GM23338 (cell line): ENCODE results near the gene HNRNPA2B1. TPM values are rescaled to one million over a fixed set of nuclear protein-coding genes. Genes with fewer than 3 reads are reported as not detected.
A peak's percentile ranks its signal among the peaks of the same experiment; 100 is the strongest.

Source experiments
- ATAC-seq: fragments of 200-7000 bp; cut with Tn5 transposase; 3 replicates; pipeline ENCODE4 v1.9.1; 2020
- DNase-seq: peaks from one replicate; pipeline ENCODE4 v3.0.0-alpha.2; 2015; ENCODE audit warnings: low spot score
- H2AFZ ChIP-seq: fragments of 200-600 bp; sonication (generic); 2 replicates; pipeline ENCODE4 v1.8.0; 2016; ENCODE audit warnings: antibody characterized with exemption, mild to moderate bottlenecking, moderate library complexity
- H3F3A ChIP-seq: fragments of 200-600 bp; sonication (generic); replicated peaks from 2 replicates; pipeline ENCODE4 v1.8.0; 2017; ENCODE audit warnings: antibody characterized with exemption, mixed run types, low read depth
- H3K27ac ChIP-seq: fragments of 200-600 bp; sonication (generic); 2 replicates; pipeline ENCODE4 v1.6.1; 2016; ENCODE audit warnings: low read depth
- H3K27me3 ChIP-seq: fragments of 200-600 bp; sonication (generic); 2 replicates; pipeline ENCODE4 v1.8.0; 2016; ENCODE audit warnings: mild to moderate bottlenecking, mixed run types, moderate library complexity; ENCODE audit not compliant: insufficient read depth
- H3K36me3 ChIP-seq: fragments of 200-600 bp; sonication (generic); 2 replicates; pipeline ENCODE4 v1.8.0; 2016; ENCODE audit warnings: mild to moderate bottlenecking; ENCODE audit not compliant: insufficient read depth
- H3K4me1 ChIP-seq: fragments of 200-600 bp; sonication (generic); 2 replicates; pipeline ENCODE4 v1.8.0; 2016; ENCODE audit warnings: mild to moderate bottlenecking, moderate library complexity; ENCODE audit not compliant: insufficient read depth
- H3K4me2 ChIP-seq: fragments of 200-600 bp; sonication (generic); 2 replicates; pipeline ENCODE4 v1.7.1; 2017; ENCODE audit warnings: mixed run types
- H3K4me3 ChIP-seq: fragments of 200-600 bp; sonication (generic); 2 replicates; pipeline ENCODE4 v1.6.1; 2016; ENCODE audit warnings: mixed run types
- H3K79me2 ChIP-seq: fragments of 200-600 bp; sonication (generic); replicated peaks from 2 replicates; pipeline ENCODE4 v1.8.0; 2017; ENCODE audit warnings: mild to moderate bottlenecking; ENCODE audit not compliant: insufficient read depth
- H3K9me2 ChIP-seq: fragments of 200-600 bp; sonication (generic); 2 replicates; pipeline ENCODE4 v1.8.0; 2017; ENCODE audit not compliant: insufficient read depth
- H4K20me1 ChIP-seq: fragments of 200-600 bp; sonication (generic); replicated peaks from 2 replicates; pipeline ENCODE4 v1.8.0; 2017; ENCODE audit warnings: mild to moderate bottlenecking; ENCODE audit not compliant: insufficient read depth
- H3K27ac Mint-ChIP-seq: 2 replicates; pipeline ENCODE4 v1.8.0; 2020; ENCODE audit warnings: inconsistent platforms, mild to moderate bottlenecking, moderate library complexity, mixed read lengths
- H3K27me3 Mint-ChIP-seq: 3 replicates; pipeline ENCODE4 v1.8.0; 2022; ENCODE audit warnings: low read depth, mild to moderate bottlenecking, moderate library complexity, mixed read lengths, inconsistent platforms; ENCODE audit not compliant: insufficient read depth, poor library complexity
- H3K36me3 Mint-ChIP-seq: 3 replicates; pipeline ENCODE4 v1.8.0; 2021; ENCODE audit warnings: low read depth, mild to moderate bottlenecking, inconsistent platforms, moderate library complexity, mixed read lengths
- H3K4me1 Mint-ChIP-seq: 3 replicates; pipeline ENCODE4 v1.8.0; 2020; ENCODE audit warnings: mild to moderate bottlenecking, inconsistent platforms, mixed read lengths
- H3K4me3 Mint-ChIP-seq: 3 replicates; pipeline ENCODE4 v1.8.0; 2021; ENCODE audit warnings: moderate library complexity, mild to moderate bottlenecking, inconsistent platforms, mixed read lengths
- H3K9me3 Mint-ChIP-seq: 3 replicates; pipeline ENCODE4 v1.8.0; 2020; ENCODE audit warnings: moderate library complexity, mild to moderate bottlenecking, inconsistent platforms, mixed read lengths
- CREB1 ChIP-seq: fragments of 250-450 bp; sonication (Bioruptor Pico); IDR thresholded peaks from 2 replicates; pipeline ENCODE4 v1.5.0; 2020; ENCODE audit warnings: low read depth, mild to moderate bottlenecking, moderate library complexity
- CTCF ChIP-seq, 2 experiments: fragments of 200-600 bp in 1 of 2; sonication (generic) in 1 of 2; conservative IDR thresholded peaks; 2 replicates each; pipeline versions ENCODE4 v1.5.1 to v1.6.1; 2016 to 2017; ENCODE audit warnings: antibody characterized with exemption in 2 of 2, low read depth in 2 of 2, mild to moderate bottlenecking in 2 of 2, moderate library complexity in 1 of 2
- EZH2phosphoT487 ChIP-seq: fragments of 200-600 bp; sonication (generic); IDR thresholded peaks from one replicate; pipeline ENCODE4 v1.8.1; 2018; ENCODE audit warnings: antibody characterized with exemption; ENCODE audit not compliant: unreplicated experiment
- JUNB ChIP-seq: IDR thresholded peaks from one replicate; pipeline ENCODE4 v1.6.1; 2016; ENCODE audit warnings: antibody characterized with exemption; ENCODE audit not compliant: unreplicated experiment
- NANOG ChIP-seq: IDR thresholded peaks from 2 replicates; pipeline ENCODE4 v1.6.1; 2016; ENCODE audit warnings: antibody characterized with exemption, borderline replicate concordance
- POLR2AphosphoS5 ChIP-seq: IDR thresholded peaks from 2 replicates; pipeline ENCODE4 v1.6.1; 2016; ENCODE audit warnings: antibody characterized with exemption, low read depth
- REST ChIP-seq: IDR thresholded peaks from one replicate; pipeline ENCODE4 v1.6.1; 2018; ENCODE audit warnings: antibody characterized with exemption; ENCODE audit not compliant: unreplicated experiment
- ZNF114 ChIP-seq: fragments of 250-450 bp; sonication (Bioruptor Pico); IDR thresholded peaks from 2 replicates; pipeline ENCODE4 v1.5.0; 2020; ENCODE audit warnings: mild to moderate bottlenecking, moderate library complexity
- ZNF462 ChIP-seq: fragments of 250-450 bp; sonication (Bioruptor Pico); IDR thresholded peaks from 2 replicates; pipeline ENCODE4 v1.5.0; 2020; ENCODE audit warnings: mild to moderate bottlenecking, moderate library complexity
- polyA plus RNA-seq: library from polyadenylated mRNA; unstranded; fragments of >200 nt; fragmentation: Nextera tagmentation; extraction: Ambion mirVana; gene quantifications from 2 replicates; pipeline ENCODE4 v1.2.1, GENCODE V29; 2016
- total RNA-seq: library from RNA; depleted of rRNA; stranded (reverse); fragments of >200 nt; shearing (Covaris generic); gene quantifications from 2 replicates; pipeline ENCODE4 v1.2.3, GENCODE V29; 2014

HNRNPA2B1 gene
- total and polyA plus RNA-seq, 2 experiments from 2014 or later, result 602 to 1,577 TPM

GRCh38 chr7:26192485-26193087, 8.0 kb downstream of the HNRNPA2B1 start:
- H3K27ac ChIP-seq, result peak overlapping the region; percentile 67
- H3K9me2 ChIP-seq, result no peaks in the 10 kb centered on the region
- Mint-ChIP-seq H3K4me1 (peaks cover 81% of the 10 kb centered on the region), H3K9me3 (no peaks in the 10 kb centered on the region; the same call in 2 of the 3 replicates), H3K36me3 (peaks cover 97% of the 10 kb centered on the region), H3K27ac (peak overlapping the region; percentile 59), H3K4me3 (peak overlapping the region; percentile 57), H3K27me3 (peaks cover 54% of the 10 kb centered on the region)
- no peak overlapping the region for H3K4me3 ChIP-seq
- no peak overlapping the region for H2AFZ ChIP-seq
- no peaks in the 10 kb centered on the region for H3K27me3 ChIP-seq
- peaks cover 18% of the 10 kb centered on the region for H3K4me1 ChIP-seq
- peaks cover 79% of the 10 kb centered on the region for H3F3A ChIP-seq
- H3K4me2 ChIP-seq, result no peak overlapping the region
- H3K79me2 ChIP-seq, result peaks cover 63% of the 10 kb centered on the region
- ATAC-seq, result no peak
- H3K36me3 ChIP-seq, result peaks cover 84% of the 10 kb centered on the region
- DNase-seq, result no peak
- H4K20me1 ChIP-seq, result peaks cover 64% of the 10 kb centered on the region
- no peak for TF ChIP-seq POLR2AphosphoS5
- TF ChIP-seq CREB1, result no peak
- TF ChIP-seq NANOG, result no peak
- TF ChIP-seq JUNB, result no peak
- no peak for TF ChIP-seq EZH2phosphoT487
- no peak for TF ChIP-seq REST
- no peak for TF ChIP-seq CTCF (conservative IDR thresholded peaks at IDR 0.05; ENCODE audit: low read depth in 2 of 2)
- no peak for TF ChIP-seq ZNF114 (CRISPR knock-in tag)

GRCh38 chr7:26191974-26192479, 8.5 kb downstream of the HNRNPA2B1 start:
- ATAC-seq (no peak), DNase-seq (no peak)
- H3K9me3 Mint-ChIP-seq, result no peaks in the 10 kb centered on the region; the same call in 2 of the 3 replicates
- peak overlapping the region; percentile 67 for H3K27ac ChIP-seq
- H4K20me1 ChIP-seq, result peaks cover 59% of the 10 kb centered on the region
- no peak overlapping the region for H3K4me3 ChIP-seq
- no peaks in the 10 kb centered on the region for H3K9me2 ChIP-seq
- H3K36me3 ChIP-seq, result peaks cover 79% of the 10 kb centered on the region
- peaks cover 96% of the 10 kb centered on the region for H3K36me3 Mint-ChIP-seq
- H3K4me1 ChIP-seq, result peaks cover 18% of the 10 kb centered on the region
- H2AFZ ChIP-seq, result no peak overlapping the region
- H3K27ac Mint-ChIP-seq, result peak overlapping the region; percentile 50
- H3K4me2 ChIP-seq, result no peak overlapping the region
- H3K27me3 ChIP-seq, result no peaks in the 10 kb centered on the region
- H3K4me1 Mint-ChIP-seq, result peaks cover 78% of the 10 kb centered on the region
- H3K4me3 Mint-ChIP-seq, result peak overlapping the region; percentile 57
- peaks cover 54% of the 10 kb centered on the region for H3K27me3 Mint-ChIP-seq
- H3K79me2 ChIP-seq, result peaks cover 58% of the 10 kb centered on the region
- peaks cover 78% of the 10 kb centered on the region for H3F3A ChIP-seq
- TF ChIP-seq ZNF462 (CRISPR knock-in tag), result no peak
- no peak for TF ChIP-seq EZH2phosphoT487
- TF ChIP-seq POLR2AphosphoS5, result no peak; the same call in 1 of the 2 replicates
- no peak for TF ChIP-seq CREB1
- no peak for TF ChIP-seq ZNF114 (CRISPR knock-in tag)
